HG02943 (cell line): ENCODE data around the gene PRR23B.
"Not testable (repeated sequence)": the region's sequence is repeated elsewhere in the genome, so short reads cannot be mapped to it uniquely, and the experiment has no call there.

ENCODE experiments used
- ATAC-seq: cut with Tn5 transposase; IDR thresholded peaks from one replicate; pipeline ENCODE4 v1.9.1; 2021; ENCODE audit warnings: mild to moderate bottlenecking, low read depth, moderate library complexity; ENCODE audit not compliant: unreplicated experiment

PRR23B gene

DNA sequence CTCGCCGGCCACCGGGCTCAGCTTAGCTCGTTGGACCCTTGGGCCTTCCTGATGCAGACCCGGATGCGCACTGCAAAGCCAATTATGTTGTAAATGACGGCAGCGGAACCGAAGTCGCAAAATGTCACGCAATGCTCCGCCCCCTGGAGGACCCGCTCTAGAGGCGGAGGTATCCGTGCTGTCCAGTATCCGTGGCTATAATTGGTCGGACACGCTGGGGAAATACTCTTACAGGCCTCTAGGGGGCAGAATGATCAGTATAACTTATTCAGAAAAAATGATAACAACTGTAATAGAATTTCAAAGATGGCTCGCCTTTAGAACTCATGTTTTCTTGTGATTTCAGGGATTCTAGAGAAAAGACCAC is at the start of gene PRR23B:
TSS of gene PRR23B (minus strand) at position 59 of the 367 bp plus-strand sequence. CDS start 265 bp downstream, outside the sequence.
- no peak for ATAC-seq

DNA sequence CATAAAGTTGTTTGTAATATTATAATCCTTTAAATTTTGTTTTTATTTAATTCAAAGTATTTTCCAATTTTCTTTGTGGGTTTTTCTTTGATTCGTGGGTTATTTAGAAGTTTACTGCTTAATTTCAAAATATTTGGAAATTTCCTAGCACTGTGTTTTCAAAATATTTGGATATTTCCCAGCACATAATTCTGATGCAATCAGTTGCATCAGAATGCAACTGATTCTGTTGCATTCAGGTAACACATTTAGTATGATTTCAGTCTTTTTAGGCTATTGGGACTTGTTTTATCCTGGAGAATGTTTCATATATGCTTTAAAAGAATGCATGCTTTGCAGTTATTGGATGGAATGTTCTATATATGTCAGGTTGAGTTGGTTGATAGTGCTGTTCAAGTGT is 42.2 kb upstream of the PRR23B start:
- no peak for ATAC-seq

DNA sequence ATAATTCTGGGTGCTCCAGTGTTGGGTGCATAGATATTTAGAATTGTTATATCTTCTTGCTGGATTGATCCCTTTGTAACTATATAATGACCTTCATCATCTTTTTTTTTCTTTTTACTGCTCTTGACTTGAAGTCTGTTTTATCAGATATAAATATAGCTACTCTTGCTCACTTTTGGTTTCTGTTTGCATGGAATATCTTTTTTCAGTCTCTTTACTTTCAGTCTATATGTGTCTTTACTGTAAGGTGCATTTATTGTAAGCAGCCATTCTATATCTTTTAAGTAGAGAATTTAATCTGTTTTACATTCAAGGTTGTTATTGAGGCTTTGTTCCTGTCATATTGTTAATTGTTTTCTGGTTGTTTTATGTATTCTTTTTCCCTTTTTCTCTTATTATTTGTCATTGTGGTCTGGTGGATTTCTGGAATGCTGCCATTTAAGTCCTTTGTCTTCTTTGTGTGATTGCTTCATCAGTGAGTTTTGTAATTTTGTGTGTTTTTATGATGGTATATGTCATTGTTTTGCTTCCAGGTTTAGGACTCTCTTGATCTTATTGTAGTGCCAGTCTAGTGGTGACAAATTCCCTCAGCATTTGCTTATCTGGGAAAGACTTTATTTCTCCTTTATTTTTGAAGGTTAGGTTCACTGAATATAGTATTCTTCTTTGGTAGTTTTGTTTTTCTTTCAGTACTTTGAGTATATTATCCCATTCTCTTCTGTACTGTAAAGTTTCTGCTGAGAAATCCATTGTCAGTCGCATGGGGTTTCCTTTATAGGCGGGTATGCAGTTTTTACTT is 32.3 kb upstream of the PRR23B start:
- no peak for ATAC-seq

DNA sequence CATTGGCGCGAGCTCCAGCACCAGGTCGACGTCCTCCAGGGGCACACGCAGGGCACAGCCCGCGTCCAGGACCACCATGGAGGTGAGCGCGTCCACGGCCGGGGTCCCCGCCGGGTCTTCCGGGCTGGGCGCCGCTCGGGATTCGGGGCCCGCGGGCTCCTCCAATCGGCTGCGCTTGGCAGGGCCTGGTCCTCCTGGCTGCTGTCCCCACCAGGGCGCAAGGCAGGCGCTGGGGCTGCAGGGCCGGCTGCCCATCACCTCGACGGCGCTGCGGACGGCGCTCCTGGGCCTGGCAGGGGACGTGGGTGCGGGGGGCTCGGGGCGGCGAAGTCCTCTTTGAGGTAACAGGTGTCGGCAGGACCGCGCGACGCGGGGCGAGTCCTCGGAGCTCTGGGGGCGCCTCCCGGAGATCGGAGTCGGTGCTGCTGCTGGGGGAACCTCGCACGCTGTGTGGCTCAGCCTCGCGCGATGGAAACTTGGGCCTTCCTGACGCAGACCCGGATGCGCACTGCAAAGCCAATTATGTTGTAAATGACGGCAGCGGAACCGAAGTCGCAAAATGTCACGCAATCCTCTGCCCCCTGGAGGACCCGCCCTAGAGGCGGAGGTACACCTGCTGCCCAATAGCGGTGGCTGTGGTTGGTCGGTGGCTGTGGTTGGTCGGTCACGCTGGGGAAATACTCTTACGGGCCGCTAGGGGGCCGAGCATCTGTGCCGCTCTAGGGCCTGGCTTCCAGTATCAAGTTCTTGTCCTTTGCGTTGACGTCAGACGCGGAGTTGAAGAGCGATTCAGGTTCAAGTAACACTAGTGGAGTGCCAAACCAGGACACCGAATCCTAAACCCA is 23.9 kb upstream of the PRR23B start, which contains the start of gene PRR23C:
TSS of gene PRR23C (minus strand) at position 527 of the 845 bp plus-strand sequence. CDS start at position 255, 272 bp downstream.
- no peak for ATAC-seq

DNA sequence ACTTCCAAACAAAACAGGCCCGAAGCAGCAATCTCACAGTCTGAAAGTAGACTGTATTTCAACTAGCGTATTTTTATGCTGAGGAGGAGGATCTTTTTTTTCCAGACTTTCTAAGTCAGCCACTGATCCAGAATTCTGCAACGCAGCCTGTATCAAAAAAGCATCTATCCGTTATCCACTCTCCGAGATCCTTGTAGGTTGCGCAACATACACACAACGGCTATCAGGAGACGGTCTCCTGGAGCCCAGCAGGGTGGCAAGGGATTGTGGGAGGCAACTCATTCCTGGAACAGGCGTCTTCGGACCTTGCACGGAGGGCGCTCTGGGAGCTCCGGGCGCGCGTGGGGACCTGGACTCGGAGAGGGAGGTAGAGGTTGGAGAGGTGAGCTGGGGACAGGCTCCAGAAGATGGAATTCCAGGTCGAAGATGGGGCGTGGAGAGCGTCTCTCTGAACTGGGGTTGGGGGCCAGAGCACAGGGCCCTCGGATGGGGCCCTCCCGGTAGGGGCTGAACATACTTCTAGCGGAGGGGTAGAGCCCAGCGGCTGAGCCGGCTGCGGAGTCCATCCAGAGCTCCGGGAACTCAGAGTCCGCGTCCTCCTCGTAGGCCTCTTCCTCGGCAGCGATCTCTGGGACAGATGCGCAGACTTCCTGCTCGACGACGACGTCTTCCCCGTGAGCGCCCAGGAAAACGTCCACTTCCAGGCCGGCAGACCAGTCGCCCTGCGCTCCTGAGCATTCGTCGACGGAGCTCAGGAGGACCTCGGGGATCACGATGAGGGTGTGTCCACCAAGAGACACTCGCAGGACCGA is 23.0 kb upstream of the PRR23B start:
- no peak for ATAC-seq

DNA sequence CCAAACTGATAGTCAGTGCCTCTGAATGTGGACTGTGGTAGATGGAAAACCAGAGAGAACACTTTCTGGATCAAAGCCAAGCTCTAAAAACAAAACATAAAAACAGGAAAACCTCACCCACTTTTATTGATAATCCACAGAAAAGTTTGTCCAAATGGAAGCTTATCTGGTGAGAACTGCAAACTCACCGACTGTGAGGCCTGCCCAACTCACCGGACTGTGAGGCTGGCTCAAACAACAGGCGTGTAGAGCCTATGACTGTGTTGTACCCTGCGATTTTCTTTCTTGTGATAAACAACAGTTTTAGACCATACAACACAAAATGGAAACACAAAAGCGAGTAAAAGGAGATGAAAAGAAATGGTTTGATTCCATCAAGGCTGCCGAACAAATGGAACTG is 16.8 kb upstream of the PRR23B start:
- no peak for ATAC-seq

DNA sequence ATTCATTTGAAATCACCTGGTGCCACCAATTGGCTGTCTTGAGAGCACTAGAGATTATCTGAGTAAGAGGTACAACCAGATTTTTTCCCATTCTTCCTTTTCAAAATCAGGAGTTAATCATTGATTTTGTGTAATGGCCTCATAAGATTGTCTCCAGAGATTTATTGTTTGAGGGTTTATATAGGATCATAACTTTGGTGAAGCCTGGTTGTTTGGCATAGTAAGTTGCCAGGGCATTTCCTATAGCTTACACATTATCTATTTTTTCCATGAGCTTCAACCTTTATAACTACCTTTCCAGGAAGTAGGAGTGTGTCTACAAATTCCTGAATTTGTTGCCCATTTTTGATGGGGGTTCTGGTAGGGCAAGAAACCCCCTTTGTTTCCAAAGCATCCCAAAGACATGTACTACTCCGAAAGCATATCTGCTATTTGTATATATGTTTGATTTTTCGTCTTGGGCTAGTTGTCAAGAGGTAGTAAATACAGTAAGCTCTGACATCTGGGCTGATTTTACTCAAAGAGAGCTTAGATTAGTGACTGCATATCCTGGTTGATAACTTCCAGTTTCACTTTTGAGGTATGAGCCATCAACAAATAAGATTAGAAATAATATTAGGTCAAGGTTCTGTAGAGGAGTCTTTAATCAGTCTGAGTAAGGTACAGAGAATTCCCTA is 11.7 kb upstream of the PRR23B start:
- ATAC-seq: no peak

DNA sequence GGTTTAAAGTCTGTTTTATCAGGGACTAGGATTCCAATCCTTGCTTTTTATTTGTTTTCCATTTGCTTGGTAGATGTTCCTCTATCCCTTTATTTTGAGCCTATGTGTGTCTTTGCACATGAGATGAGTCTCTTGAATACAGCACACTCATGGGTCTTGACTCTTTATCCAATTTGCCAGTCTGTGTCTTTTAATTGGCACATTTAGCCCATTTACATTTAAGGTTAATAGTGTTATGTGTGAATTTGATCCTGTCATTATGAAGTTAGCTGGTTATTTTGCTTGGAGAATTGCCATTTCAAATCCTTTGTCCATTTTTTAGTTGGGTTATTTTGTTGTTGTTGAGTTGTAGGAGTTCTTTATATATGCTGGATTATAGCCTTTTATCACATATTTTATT is 9.8 kb upstream of the PRR23B start:
- not testable (repeated sequence) for ATAC-seq

DNA sequence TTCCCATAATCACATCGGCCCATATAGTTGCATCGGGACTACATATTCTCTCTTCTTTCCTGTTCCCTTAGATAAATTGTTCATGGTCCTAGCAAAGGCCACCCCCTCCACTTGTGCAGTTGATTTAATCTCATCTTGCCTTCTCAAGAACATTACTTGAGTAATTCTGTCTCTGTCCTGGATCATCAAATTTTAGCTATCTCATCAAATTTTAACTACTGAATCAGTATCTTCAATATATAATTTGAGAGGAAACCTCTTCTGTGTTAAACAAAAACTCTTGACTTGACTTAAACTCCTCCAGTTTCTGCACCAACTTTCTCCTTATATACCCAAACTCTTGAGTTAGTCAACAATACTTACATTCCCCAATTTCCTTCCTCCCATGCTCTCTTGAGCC is 4.2 kb upstream of the PRR23B start:
- ATAC-seq: no peak

DNA sequence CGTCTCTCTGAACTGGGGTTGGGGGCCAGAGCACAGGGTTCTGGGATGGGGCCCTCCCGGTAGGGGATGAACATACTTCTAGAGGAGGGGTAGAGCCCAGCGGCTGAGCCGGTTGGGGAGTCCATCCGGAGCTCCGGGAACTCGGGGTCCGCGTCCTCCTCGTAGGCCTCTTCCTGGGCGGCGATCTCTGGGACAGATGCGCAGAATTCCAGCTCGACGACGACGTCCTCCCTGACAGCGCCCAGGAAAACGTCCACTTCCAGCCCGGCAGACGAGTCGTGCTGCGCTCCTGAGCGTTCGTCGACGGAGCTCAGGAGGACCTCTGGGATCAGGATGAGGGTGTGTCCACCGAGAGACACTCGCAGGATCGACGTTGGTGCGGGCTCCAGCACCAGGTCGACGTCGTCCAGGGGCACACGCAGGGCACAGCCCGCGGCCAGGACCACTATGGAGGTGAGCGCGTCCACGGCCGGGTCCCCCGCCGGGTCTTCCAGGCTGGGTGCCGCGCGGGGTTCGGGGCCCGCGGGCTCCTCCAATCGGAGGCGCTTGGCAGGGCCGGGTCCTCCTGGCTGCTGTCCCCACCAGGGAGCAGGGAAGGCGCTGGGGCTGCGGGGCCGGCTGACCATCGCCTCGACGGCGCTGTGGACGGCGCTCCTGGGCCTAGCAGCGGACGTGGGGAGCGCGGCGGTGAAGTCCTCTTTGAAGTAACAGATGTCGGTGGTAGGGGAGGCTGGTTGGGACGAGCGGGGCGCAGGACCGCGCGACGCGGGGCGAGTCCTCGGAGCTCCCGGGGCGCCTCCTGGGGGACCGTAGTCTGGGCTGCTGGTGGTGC is 474 bp downstream of the PRR23B start:
- ATAC-seq: no peak

DNA sequence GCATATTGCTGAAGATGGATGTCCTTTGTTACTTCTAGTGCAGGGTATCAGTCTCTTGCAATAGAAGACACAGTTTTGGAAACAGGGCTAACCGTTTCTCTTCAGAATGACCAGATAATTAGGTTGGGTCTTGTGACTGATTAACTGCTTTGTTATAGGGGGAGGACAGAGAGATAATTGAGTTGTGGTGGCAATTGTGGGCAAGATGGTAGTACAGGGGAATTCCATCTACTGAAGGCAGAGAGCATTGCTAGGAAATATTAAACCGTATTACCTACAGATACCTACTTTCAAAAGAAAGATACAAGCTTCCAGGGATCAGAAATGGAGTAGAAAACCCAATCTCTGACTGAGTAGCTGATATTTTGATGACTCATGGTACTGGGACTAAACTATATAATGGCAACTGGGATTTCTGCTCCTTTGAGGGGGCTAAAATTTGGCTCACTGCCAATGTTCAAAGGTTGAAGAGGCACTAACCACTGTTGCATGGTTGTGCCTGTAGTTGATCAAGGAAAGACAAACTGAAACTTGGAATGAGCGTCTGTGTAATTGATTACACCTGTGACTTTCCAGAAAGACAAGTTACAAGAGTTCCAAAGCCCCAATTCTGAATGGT is 4.2 kb downstream of the PRR23B start:
- no peak for ATAC-seq

DNA sequence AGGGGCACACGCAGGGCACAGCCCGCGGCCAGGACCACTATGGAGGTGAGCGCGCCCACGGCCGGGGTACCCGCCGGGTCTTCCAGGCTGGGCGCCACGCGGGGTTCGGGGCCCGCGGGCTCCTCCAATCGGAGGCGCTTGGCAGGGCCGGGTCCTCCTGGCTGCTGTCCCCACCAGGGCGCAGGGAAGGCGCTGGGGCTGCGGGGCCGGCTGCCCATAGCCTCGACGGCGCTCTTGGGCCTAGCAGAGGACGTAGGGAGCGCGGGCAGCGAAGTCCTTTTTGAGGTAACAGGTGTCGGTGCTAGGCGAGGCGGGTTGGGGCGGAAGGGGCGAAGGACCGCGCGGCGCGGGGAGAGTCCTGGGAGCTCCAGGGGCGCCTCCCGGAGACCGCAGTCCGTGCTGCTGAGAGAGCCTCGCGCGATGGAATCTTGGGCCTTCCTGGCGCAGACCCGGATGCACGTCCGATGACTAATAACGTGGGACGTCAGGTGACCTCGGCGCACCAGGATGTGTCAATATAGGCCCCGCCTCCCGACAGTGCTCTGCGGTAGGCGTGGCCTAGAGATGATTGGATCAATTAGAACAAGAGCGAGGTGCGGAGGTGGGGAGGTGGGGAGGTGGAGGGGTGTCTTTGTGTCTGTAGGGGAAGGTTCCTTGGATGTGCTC is 14.5 kb downstream of the PRR23B start, which contains the start of gene PRR23A:
TSS of gene PRR23A (minus strand) at position 218 of the 666 bp plus-strand sequence. CDS start at position 218, 0 bp downstream.
- ATAC-seq: no peak

DNA sequence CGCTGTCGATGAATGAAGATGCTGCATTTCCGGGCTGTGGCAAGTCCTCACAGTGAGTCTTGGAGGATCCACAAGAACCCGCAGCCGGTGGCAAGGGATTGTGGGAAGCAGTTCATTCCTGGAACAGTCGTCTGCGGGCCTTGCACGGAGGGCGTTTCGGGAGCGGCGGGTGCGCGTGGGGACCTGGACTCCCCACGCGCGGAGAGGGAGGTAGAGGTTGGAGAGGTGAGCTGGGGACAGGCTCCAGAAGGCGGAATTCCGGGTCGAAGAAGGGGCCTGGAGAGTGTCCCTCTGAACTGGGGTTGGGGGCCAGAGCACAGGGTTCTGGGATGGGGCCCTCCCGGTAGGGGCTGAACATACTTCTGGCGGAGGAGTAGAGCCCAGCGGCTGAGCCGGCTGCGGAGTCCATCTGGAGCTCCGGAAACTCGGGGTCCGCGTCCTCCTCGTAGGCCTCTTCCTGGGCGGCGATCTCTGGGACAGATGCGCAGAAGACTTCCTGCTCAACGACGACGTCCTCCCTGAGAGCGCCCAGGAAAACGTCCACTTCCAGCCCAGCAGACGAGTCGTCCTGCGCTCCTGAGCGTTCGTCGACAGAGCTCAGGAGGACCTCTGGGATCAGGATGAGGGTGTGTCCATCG is 15.3 kb downstream of the PRR23B start:
- ATAC-seq: no peak

DNA sequence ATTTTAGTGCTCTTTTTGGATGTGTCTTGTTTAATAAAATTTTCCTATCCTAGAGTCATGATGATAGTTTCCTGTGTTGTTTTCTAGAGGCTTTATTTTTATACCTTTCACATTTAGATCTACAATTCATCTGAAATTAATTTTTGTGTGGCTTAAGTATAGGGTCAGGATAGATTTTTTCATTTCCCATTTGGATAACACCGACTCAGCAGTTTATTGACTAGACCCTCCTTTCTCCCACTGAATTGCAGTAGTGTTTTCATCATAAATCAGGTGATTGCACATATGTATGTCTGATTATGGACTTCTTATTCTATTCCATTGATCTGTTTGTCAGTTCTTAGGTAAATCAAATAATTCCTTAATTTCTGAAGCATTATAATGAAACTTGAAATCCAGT is 25.0 kb downstream of the PRR23B start:
- ATAC-seq: no peak

DNA sequence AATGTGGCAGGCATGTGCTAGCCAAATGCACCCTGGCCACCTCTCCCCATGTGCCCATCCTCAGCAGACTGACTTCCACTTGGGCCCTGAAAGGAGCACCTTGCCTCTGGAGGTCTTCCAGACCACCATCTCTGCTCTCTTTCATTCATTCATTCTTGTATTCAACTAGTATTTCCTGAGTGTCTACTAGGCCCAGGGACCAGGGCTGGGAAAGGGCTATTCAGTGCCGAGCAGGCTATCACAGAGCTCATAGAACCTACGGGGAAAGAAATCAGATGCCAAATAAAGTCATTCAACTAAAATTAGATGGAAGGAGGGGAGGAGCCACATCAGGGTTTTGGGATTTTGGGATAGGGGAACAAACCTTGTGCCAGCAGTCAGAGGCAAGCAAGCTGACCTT is 33.5 kb downstream of the PRR23B start:
- ATAC-seq: no peak

DNA sequence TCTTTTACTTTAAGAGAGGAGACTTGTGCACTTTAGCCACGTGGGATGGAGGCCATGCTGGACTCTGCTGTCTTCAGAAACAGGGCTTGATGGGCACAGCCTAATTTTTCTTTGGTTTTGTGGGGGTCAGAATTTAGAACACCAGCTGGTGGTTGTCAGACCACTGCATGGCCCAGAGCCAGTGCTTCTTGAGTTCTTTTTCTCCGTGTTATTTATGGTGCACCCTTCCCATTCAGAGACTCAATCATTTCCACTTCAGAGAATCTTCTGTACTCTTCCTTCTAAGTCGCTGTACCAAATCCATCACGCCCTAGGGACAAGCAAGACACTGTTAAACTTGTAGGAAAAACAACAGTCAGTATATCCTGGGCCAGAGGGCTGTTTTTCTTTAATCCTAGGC is 34.8 kb downstream of the PRR23B start:
- no peak for ATAC-seq

DNA sequence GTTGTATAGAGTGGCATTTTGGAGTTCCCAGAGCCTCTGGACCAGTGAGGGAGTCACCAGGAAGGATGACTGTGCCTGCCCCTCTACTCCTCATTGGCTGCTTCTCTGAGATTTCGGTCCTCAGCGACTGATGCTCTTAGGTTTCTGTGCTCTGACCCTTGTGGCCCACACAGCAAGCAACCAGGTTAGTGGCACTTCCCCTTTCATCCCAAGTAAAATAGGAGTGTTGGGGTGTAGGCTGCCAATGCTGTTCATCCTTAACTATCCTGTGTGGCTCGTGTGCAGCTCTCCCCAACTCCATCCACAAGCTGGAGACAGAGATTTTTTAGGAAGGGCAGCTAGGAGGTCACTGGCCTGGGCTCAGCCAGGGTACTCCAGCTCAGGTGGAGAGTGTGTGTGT is 35.9 kb downstream of the PRR23B start:
- ATAC-seq: no peak

DNA sequence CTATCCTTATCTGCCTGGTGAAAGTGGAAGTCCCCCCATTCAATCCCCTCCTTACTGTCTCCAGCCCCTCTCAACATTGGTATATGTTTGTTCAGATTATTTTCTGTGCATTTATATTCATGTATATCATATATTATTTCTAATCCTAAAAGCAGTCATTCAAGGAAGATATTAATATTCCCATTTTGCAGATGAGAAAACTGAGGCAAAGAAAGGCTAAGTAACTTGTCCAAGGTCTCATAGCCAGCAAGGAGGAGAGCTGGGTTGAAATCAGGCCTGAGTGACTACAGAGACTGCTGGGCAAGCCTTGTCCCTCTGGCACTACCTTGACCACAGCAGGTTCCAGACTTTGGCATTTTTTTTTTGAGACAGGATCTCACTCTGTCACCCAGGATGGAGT is 44.7 kb downstream of the PRR23B start:
- ATAC-seq: no peak
